Progenitor cell of endocrine pancreas (in vitro differentiated cells): ENCODE data around the gene VWA8. TPM values are rescaled to one million over a fixed set of nuclear protein-coding genes. Genes with fewer than 3 reads are reported as not detected.

Experiments
- DNase-seq: peaks from one replicate; pipeline ENCODE4 v3.0.0; 2021; ENCODE audit warnings: low spot score; ENCODE audit not compliant: unreplicated experiment
- H3K27ac Mint-ChIP-seq: 2 replicates; pipeline ENCODE4 v1.8.0; 2021; ENCODE audit warnings: mild to moderate bottlenecking, moderate library complexity, mixed read lengths
- H3K27me3 Mint-ChIP-seq: 2 replicates; pipeline ENCODE4 v1.8.0; 2021; ENCODE audit warnings: mixed read lengths
- H3K36me3 Mint-ChIP-seq: 2 replicates; pipeline ENCODE4 v1.8.0; 2022; ENCODE audit warnings: mixed read lengths; ENCODE audit not compliant: insufficient read depth
- H3K4me1 Mint-ChIP-seq: 2 replicates; pipeline ENCODE4 v1.8.0; 2021; ENCODE audit warnings: low read depth, mixed read lengths
- H3K4me3 Mint-ChIP-seq: 2 replicates; pipeline ENCODE4 v1.8.0; 2021; ENCODE audit warnings: low read depth, mild to moderate bottlenecking, moderate library complexity, mixed read lengths
- H3K9me3 Mint-ChIP-seq: 2 replicates; pipeline ENCODE4 v1.8.0; 2021; ENCODE audit warnings: low read depth, mixed read lengths
- CTCF ChIP-seq: fragments of 200-600 bp; sonication (generic); IDR thresholded peaks from one replicate; pipeline ENCODE4 v1.5.0; 2021; ENCODE audit warnings: antibody characterized with exemption, mild to moderate bottlenecking; ENCODE audit not compliant: unreplicated experiment
- total RNA-seq: library from RNA; stranded (reverse); gene quantifications from 2 replicates; pipeline ENCODE4 v1.2.1, GENCODE V29; 2021

The VWA8 gene
- total RNA-seq, 1 donor from 2014 or later: 24.1 TPM

- Mint-ChIP-seq H3K27me3 (no peaks in the 10 kb centered on the region), H3K9me3 (no peaks in the 10 kb centered on the region), H3K27ac (no peak overlapping the region), H3K4me3 (no peak overlapping the region), H3K4me1 (no peaks in the 10 kb centered on the region), H3K36me3 (peaks cover 14% of the 10 kb centered on the region)
- no peak for DNase-seq
- TF ChIP-seq CTCF: no peak
These were observed 278.1 kb downstream of the VWA8 start for GRCh38 chr13:41682766-41683165.

GRCh38 chr13:41682001-41682400 lies 278.9 kb downstream of the VWA8 start:
- no peak for TF ChIP-seq CTCF
- H3K9me3 Mint-ChIP-seq: no peaks in the 10 kb centered on the region
- peaks cover 14% of the 10 kb centered on the region for H3K36me3 Mint-ChIP-seq
- no peak for DNase-seq
- no peak overlapping the region for H3K4me3 Mint-ChIP-seq
- H3K27ac Mint-ChIP-seq: no peak overlapping the region
- H3K4me1 Mint-ChIP-seq: no peaks in the 10 kb centered on the region
- H3K27me3 Mint-ChIP-seq: no peaks in the 10 kb centered on the region

- no peak for TF ChIP-seq CTCF
- Mint-ChIP-seq H3K4me3 (no peak overlapping the region), H3K36me3 (peaks cover 14% of the 10 kb centered on the region), H3K9me3 (no peaks in the 10 kb centered on the region), H3K27me3 (no peaks in the 10 kb centered on the region), H3K4me1 (no peaks in the 10 kb centered on the region), H3K27ac (no peak overlapping the region)
- DNase-seq: no peak
These were observed 279.3 kb downstream of the VWA8 start for GRCh38 chr13:41681587-41681986.

- Mint-ChIP-seq H3K27ac (no peak overlapping the region), H3K4me3 (no peak overlapping the region), H3K9me3 (no peaks in the 10 kb centered on the region), H3K4me1 (no peaks in the 10 kb centered on the region), H3K36me3 (peaks cover 14% of the 10 kb centered on the region), H3K27me3 (no peaks in the 10 kb centered on the region)
- TF ChIP-seq CTCF: no peak
- DNase-seq: no peak
These were observed 280.0 kb downstream of the VWA8 start for GRCh38 chr13:41680900-41681299.

GRCh38 chr13:41678848-41679247 lies 282.1 kb downstream of the VWA8 start:
- Mint-ChIP-seq H3K9me3 (no peaks in the 10 kb centered on the region), H3K4me1 (no peaks in the 10 kb centered on the region), H3K36me3 (peaks cover 13% of the 10 kb centered on the region), H3K4me3 (no peak overlapping the region), H3K27ac (no peak overlapping the region), H3K27me3 (no peaks in the 10 kb centered on the region)
- TF ChIP-seq CTCF: no peak
- no peak for DNase-seq
